AG04449 (cell line): Measurements from ENCODE around the gene CFAP97D1.

Experiments
- CTCF ChIA-PET: fragments of 350-600 bp; formaldehyde crosslinking; extraction: SDS; loops from one replicate; lab custom pipeline; 2021; ENCODE audit warnings: antibody characterized with exemption; lab: Yijun Ruan, JAX
- POLR2A ChIA-PET: fragments of 400-600, 350-600 bp; formaldehyde crosslinking; extraction: SDS; loops from one replicate; lab custom pipeline; 2020; ENCODE audit warnings: antibody characterized with exemption, inconsistent platforms; lab: Yijun Ruan, JAX
- DNase-seq: peaks from one replicate; pipeline ENCODE4 v3.0.0-alpha.2; 2010; ENCODE audit warnings: low read depth, low spot score
- H3K4me3 ChIP-seq: 2 replicates; pipeline ENCODE4 v1.5.1; 2011; ENCODE audit warnings: low read depth, mild to moderate bottlenecking, control low read depth, low read length
- CTCF ChIP-seq: IDR thresholded peaks from one replicate; pipeline ENCODE4 v1.5.1; 2011; ENCODE audit warnings: mild to moderate bottlenecking, moderate library complexity, low read length, control low read depth, inconsistent platforms; ENCODE audit not compliant: insufficient read depth; ENCODE audit errors: missing control alignments

The CFAP97D1 gene

GRCh38 chr17:43817826-43818225, 37.6 kb downstream of the CFAP97D1 start:
- ChIA-PET CTCF (interaction anchor here (0.9 to 2.9 kb wide), 4 partner anchors 10 to 60 kb away, joined by 4 to 18 read pairs (median 4); partner anchors contain the start of gene CD300LG), POLR2A (no interaction called here)
- no peak for TF ChIP-seq CTCF

GRCh38 chr17:43818966-43819365, 38.7 kb downstream of the CFAP97D1 start:
- ChIA-PET POLR2A (no interaction called here), CTCF (interaction anchor here (0.8 to 2.9 kb wide), 3 partner anchors 11 to 28 kb away, joined by 3 to 18 read pairs (median 3); partner anchors contain the start of gene CD300LG)
- DNase-seq: no peak
- no peak overlapping the region for H3K4me3 ChIP-seq
- TF ChIP-seq CTCF: no peak

More at GRCh38 chr17:43817826-43818225, 37.6 kb downstream of the CFAP97D1 start:
- no peak overlapping the region for H3K4me3 ChIP-seq
- no peak for DNase-seq

- no peak for DNase-seq
- CTCF ChIA-PET: interaction anchor here (1.0 kb wide), 1 partner anchor 26 kb away, joined by 3 read pairs; the partner anchor contains the start of gene CD300LG
- no peak overlapping the region for H3K4me3 ChIP-seq
- POLR2A ChIA-PET: no interaction called here
- no peak for TF ChIP-seq CTCF
Measured at GRCh38 chr17:43820759-43821158, 40.5 kb downstream of the CFAP97D1 start.

- ChIA-PET POLR2A (interaction anchor here (1.0 kb wide), 1 partner anchor 10 kb away, joined by 3 read pairs; the partner anchor contains the start of gene MPP3), CTCF (interaction anchor here (0.8 to 1.4 kb wide), 2 partner anchors 10 to 12 kb away, joined by 3 to 4 read pairs; partner anchors contain the start of gene MPP3)
- no peak overlapping the region for H3K4me3 ChIP-seq
- DNase-seq: no peak
- no peak for TF ChIP-seq CTCF
Measured at GRCh38 chr17:43822570-43823190, 42.4 kb downstream of the CFAP97D1 start.

- ChIA-PET POLR2A (no interaction called here), CTCF (interaction anchor here (0.8 to 1.4 kb wide), 3 partner anchors 9 to 22 kb away, joined by 3 to 4 read pairs (median 4); partner anchors contain the start of gene MPP3)
- H3K4me3 ChIP-seq: no peak overlapping the region
- TF ChIP-seq CTCF: no peak
- no peak for DNase-seq
Measured at GRCh38 chr17:43823350-43824084, 43.3 kb downstream of the CFAP97D1 start.

- CTCF ChIA-PET: interaction anchor here (0.7 to 2.2 kb wide), 4 partner anchors 15 to 60 kb away, joined by 3 to 11 read pairs (median 4); partner anchors contain the start of gene CD300LG
- DNase-seq: no peak
- POLR2A ChIA-PET: no interaction called here
- H3K4me3 ChIP-seq: no peak overlapping the region
- no peak for TF ChIP-seq CTCF
Measured at GRCh38 chr17:43825567-43825966, 45.3 kb downstream of the CFAP97D1 start.
